Trophoblast cell (in vitro differentiated cells and primary cell): Measurements from ENCODE around the gene COG8.
A peak's percentile ranks its signal among the peaks of the same experiment; 100 is the strongest.
"Not testable (repeated sequence)": the region's sequence is repeated elsewhere in the genome, so short reads cannot be mapped to it uniquely, and the experiment has no call there.

Source experiments
- DNase-seq, 2 donors: peaks; one replicate each; pipeline ENCODE4 v3.0.0-alpha.2; 2016
- H2AFZ ChIP-seq: 2 replicates; pipeline ENCODE4 v1.6.1; 2013; ENCODE audit warnings: low read length, moderate library complexity, mild to moderate bottlenecking; ENCODE audit not compliant: insufficient read depth, poor library complexity
- H2AK5ac ChIP-seq: 2 replicates; pipeline ENCODE4 v1.6.1; 2013; ENCODE audit warnings: mild to moderate bottlenecking, low read length
- H2BK120ac ChIP-seq: 2 replicates; pipeline ENCODE4 v1.6.1; 2013; ENCODE audit warnings: low read length, mild to moderate bottlenecking, moderate library complexity; ENCODE audit not compliant: insufficient read depth, poor library complexity
- H2BK12ac ChIP-seq: 2 replicates; pipeline ENCODE4 v1.6.1; 2013; ENCODE audit warnings: mild to moderate bottlenecking, low read length, moderate library complexity
- H2BK5ac ChIP-seq: 2 replicates; pipeline ENCODE4 v1.6.1; 2013; ENCODE audit warnings: low read length, low read depth, moderate library complexity, mild to moderate bottlenecking; ENCODE audit not compliant: poor library complexity
- H3K14ac ChIP-seq: 2 replicates; pipeline ENCODE4 v1.6.1; 2013; ENCODE audit warnings: mild to moderate bottlenecking, low read length
- H3K18ac ChIP-seq: 2 replicates; pipeline ENCODE4 v1.6.1; 2013; ENCODE audit warnings: mild to moderate bottlenecking, low read length
- H3K23ac ChIP-seq: 2 replicates; pipeline ENCODE4 v1.6.1; 2013; ENCODE audit warnings: low read length
- H3K27ac ChIP-seq: 2 replicates; pipeline ENCODE4 v1.5.1; 2013; ENCODE audit warnings: low read depth, mild to moderate bottlenecking, inconsistent platforms, low read length, moderate library complexity
- H3K27me3 ChIP-seq: 2 replicates; pipeline ENCODE4 v1.6.1; 2013; ENCODE audit warnings: inconsistent platforms, mild to moderate bottlenecking, low read length, moderate library complexity; ENCODE audit not compliant: insufficient read depth
- H3K36me3 ChIP-seq, 2 experiments: 1 replicate in 1 of 2; 2 replicates in 1 of 2; pipeline ENCODE4 v1.6.1; 2013; ENCODE audit warnings: low read length in 2 of 2, mild to moderate bottlenecking in 2 of 2, moderate library complexity in 1 of 2; ENCODE audit not compliant: insufficient read depth in 2 of 2, control insufficient read depth in 1 of 2
- H3K4ac ChIP-seq: 2 replicates; pipeline ENCODE4 v1.6.1; 2013; ENCODE audit warnings: low read depth, mild to moderate bottlenecking, low read length, moderate library complexity
- H3K4me1 ChIP-seq, 2 experiments: 1 replicate in 1 of 2; 2 replicates in 1 of 2; pipeline ENCODE4 v1.6.1; 2013; ENCODE audit warnings: low read length in 2 of 2, mild to moderate bottlenecking in 2 of 2, moderate library complexity in 1 of 2; ENCODE audit not compliant: insufficient read depth in 2 of 2, control insufficient read depth in 1 of 2
- H3K4me2 ChIP-seq: 2 replicates; pipeline ENCODE4 v1.6.1; 2013; ENCODE audit warnings: inconsistent platforms, mild to moderate bottlenecking, low read length, moderate library complexity
- H3K4me3 ChIP-seq: 2 replicates; pipeline ENCODE4 v1.5.1; 2013; ENCODE audit warnings: mild to moderate bottlenecking, low read depth, low read length, inconsistent platforms
- H3K79me1 ChIP-seq: one replicate; pipeline ENCODE4 v1.6.1; 2013; ENCODE audit warnings: low read length
- H3K79me2 ChIP-seq: 2 replicates; pipeline ENCODE4 v1.6.1; 2013; ENCODE audit warnings: low read length, mild to moderate bottlenecking; ENCODE audit not compliant: control insufficient read depth, insufficient read depth, poor library complexity
- H3K9ac ChIP-seq: 2 replicates; pipeline ENCODE4 v1.6.1; 2013; ENCODE audit warnings: mild to moderate bottlenecking, low read length
- H3K9me3 ChIP-seq: 2 replicates; pipeline ENCODE4 v1.6.1; 2013; ENCODE audit warnings: low read depth, mild to moderate bottlenecking, control low read depth, inconsistent platforms, low read length; ENCODE audit not compliant: insufficient read depth
- H4K12ac ChIP-seq: 2 replicates; pipeline ENCODE4 v1.6.1; 2013; ENCODE audit warnings: low read depth, mild to moderate bottlenecking, low read length, moderate library complexity
- H4K8ac ChIP-seq: 2 replicates; pipeline ENCODE4 v1.6.1; 2013; ENCODE audit warnings: low read depth, mild to moderate bottlenecking, low read length, moderate library complexity
- H4K91ac ChIP-seq: one replicate; pipeline ENCODE4 v1.6.1; 2013; ENCODE audit warnings: low read depth, mild to moderate bottlenecking, low read length, moderate library complexity
- WGBS: extraction: QIAGEN DNeasy Blood & Tissue Kit; methylation state at CpG from one replicate; pipeline ENCODE4 v1.1.7; 2013; ENCODE audit warnings: missing lambda C conversion rate; ENCODE audit not compliant: insufficient read length, insufficient coverage; ENCODE audit errors: extremely low coverage; 5-methylcytosine and 5-hydroxymethylcytosine counted together

Gene COG8

DNA sequence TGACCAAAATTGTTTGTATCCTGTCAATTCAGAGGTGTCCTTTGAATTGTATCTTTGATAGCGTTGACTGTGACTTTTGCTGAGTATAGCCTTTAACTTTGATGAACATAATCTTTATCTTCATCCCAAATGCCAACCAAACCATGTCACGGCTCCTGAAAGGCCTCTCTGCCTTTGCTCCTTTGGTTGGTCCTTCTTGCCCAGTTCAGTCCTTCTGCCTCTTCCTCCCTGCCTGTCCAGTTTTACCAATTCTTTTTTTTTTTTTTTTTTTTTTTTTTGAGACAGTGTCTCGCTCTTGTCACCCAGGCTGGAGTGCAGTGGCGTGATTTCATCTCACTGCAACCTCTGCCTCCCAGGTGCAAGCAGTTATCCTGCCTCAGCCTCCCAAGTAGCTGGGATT, 41.1 kb downstream of the COG8 start:
- WGBS = no CpG with 5 or more reads among the region's 4 CpGs
- Histone ChIP-seq H2BK5ac (no peak overlapping the region), H3K27me3 (no peaks in the 10 kb centered on the region), H3K4me1 (peaks cover 0 to 2% of the 10 kb centered on the region in 2 experiments), H3K9me3 (no peaks in the 10 kb centered on the region), H3K36me3 (peaks cover 6% of the 10 kb centered on the region in 2 experiments), H3K4ac (no peak overlapping the region), H4K12ac (no peak overlapping the region), H2BK120ac (no peak overlapping the region), H3K79me2 (no peaks in the 10 kb centered on the region), H3K23ac (no peak overlapping the region), H2AFZ (no peak overlapping the region), H3K4me3 (no peak overlapping the region), H3K4me2 (no peak overlapping the region), H4K91ac (no peak overlapping the region), H3K18ac (no peak overlapping the region), H4K8ac (no peak overlapping the region), H2BK12ac (no peak overlapping the region), H3K27ac (no peak overlapping the region), H2AK5ac (no peak overlapping the region), H3K9ac (no peak overlapping the region), H3K14ac (no peak overlapping the region), H3K79me1 (no peaks in the 10 kb centered on the region)
- no peak for DNase-seq

DNA sequence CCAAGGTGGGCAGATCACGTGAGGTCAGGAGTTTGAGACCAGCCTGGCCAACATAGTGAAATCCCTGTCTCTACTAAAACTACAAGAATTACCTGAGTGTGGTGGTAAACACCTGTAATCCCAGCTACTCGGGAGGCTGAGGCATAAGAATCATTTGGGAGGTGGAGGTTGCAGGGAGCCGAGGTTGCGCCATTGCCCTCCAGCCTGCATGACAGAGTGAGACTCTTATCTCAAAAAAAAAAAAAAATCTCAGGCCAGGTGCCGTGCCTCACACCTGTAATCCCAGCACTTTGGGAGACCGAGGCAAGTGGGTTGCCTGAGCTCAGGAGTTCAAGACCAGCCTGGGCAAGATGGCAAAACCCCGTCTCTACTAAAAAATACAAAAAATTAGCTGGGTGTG, 42.6 kb downstream of the COG8 start:
- H2AK5ac ChIP-seq, H3K4ac ChIP-seq, H3K18ac ChIP-seq: not testable (repeated sequence)

DNA sequence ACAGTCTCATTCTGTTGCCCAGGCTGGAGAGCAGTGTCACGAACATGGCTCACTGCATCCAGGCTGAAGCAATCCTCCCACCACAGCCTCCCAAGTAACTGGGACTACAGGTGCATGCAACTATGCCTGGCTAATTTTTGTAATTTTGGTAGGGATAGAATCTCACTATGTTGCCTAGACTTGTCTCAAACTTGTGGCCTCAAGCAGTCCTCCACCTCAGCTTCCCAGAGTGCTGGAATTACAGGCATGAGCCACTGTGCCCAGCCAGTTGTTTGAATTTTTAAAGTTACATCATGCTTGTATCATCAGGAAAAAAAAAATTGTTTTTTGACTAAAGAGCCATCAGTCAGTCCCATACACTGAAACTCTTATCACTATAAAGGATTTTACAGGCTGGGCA, 45.3 kb downstream of the COG8 start:
- no peak overlapping the region for H2BK12ac ChIP-seq
- H3K79me2 ChIP-seq = no peaks in the 10 kb centered on the region
- H3K4me1 ChIP-seq = peaks cover 0 to 2% of the 10 kb centered on the region in 2 experiments
- no peak overlapping the region for H3K9ac ChIP-seq
- no peaks in the 10 kb centered on the region for H3K79me1 ChIP-seq
- no peak overlapping the region for H2BK120ac ChIP-seq
- no peak overlapping the region for H3K18ac ChIP-seq
- no peak overlapping the region for H3K4me3 ChIP-seq
- H3K4me2 ChIP-seq = no peak overlapping the region
- H2BK5ac ChIP-seq = no peak overlapping the region
- no peaks in the 10 kb centered on the region for H3K9me3 ChIP-seq
- no peak overlapping the region for H2AK5ac ChIP-seq
- no peak overlapping the region for H3K27ac ChIP-seq
- no peak overlapping the region for H4K12ac ChIP-seq
- no peak overlapping the region for H3K23ac ChIP-seq
- WGBS = no CpG with 5 or more reads among the region's 1 CpG
- no peaks in the 10 kb centered on the region for H3K27me3 ChIP-seq
- H4K8ac ChIP-seq = no peak overlapping the region
- peaks cover 3 to 4% of the 10 kb centered on the region in 2 experiments for H3K36me3 ChIP-seq
- no peak overlapping the region for H2AFZ ChIP-seq
- H4K91ac ChIP-seq = no peak overlapping the region
- H3K4ac ChIP-seq = no peak overlapping the region
- H3K14ac ChIP-seq = no peak overlapping the region
- peak; percentile 83 to 91 for DNase-seq

More for the DNA sequence above, 42.6 kb downstream of the COG8 start:
- not testable (repeated sequence) for H3K4me1 ChIP-seq, H2BK5ac ChIP-seq, H3K79me1 ChIP-seq, H3K4me3 ChIP-seq, H3K27me3 ChIP-seq, H4K12ac ChIP-seq, H3K27ac ChIP-seq, H3K36me3 ChIP-seq, H2AFZ ChIP-seq, H4K8ac ChIP-seq, H3K4me2 ChIP-seq, H4K91ac ChIP-seq, H2BK12ac ChIP-seq, H3K9ac ChIP-seq, H3K9me3 ChIP-seq, H3K79me2 ChIP-seq, H3K23ac ChIP-seq, H2BK120ac ChIP-seq, H3K14ac ChIP-seq
- WGBS = no CpG with 5 or more reads among the region's 7 CpGs
- DNase-seq = peak; percentile 75 to 83

DNA sequence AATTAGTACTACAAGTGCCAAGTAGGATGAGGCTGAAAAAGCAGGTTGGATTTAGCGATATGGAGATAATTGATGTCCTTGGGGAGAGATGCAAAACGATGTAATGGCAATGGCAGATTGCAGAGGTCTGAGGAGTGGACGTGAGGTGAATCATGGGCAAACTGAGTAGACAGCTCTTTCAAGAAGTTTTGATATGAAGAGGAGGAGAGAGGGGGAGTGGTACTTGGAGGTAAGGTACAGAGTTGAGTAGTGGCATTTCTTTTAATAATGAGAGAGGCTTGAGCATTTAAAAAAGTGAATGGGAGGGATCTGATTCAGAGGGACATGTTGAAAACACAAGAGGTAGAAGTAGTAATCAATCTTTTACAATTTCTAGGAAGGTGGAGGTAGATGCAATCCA, 46.0 kb downstream of the COG8 start:
- no peak overlapping the region for H3K18ac ChIP-seq

More for the DNA sequence above, 46.0 kb downstream of the COG8 start:
- H3K4me3 ChIP-seq = no peak overlapping the region
- peaks cover 0 to 2% of the 10 kb centered on the region in 2 experiments for H3K4me1 ChIP-seq
- no peak overlapping the region for H3K4me2 ChIP-seq
- no peak overlapping the region for H2BK120ac ChIP-seq
- H3K79me2 ChIP-seq = no peaks in the 10 kb centered on the region
- no peak overlapping the region for H3K23ac ChIP-seq
- H4K8ac ChIP-seq = no peak overlapping the region
- DNase-seq = no peak
- no peak overlapping the region for H3K14ac ChIP-seq
- H2AK5ac ChIP-seq = no peak overlapping the region
- no peaks in the 10 kb centered on the region for H3K9me3 ChIP-seq
- no peak overlapping the region for H2BK5ac ChIP-seq
- no peak overlapping the region for H2BK12ac ChIP-seq
- H3K27me3 ChIP-seq = no peaks in the 10 kb centered on the region
- H3K27ac ChIP-seq = no peak overlapping the region
- no peak overlapping the region for H2AFZ ChIP-seq
- H4K91ac ChIP-seq = no peak overlapping the region
- no peak overlapping the region for H3K9ac ChIP-seq
- H4K12ac ChIP-seq = no peak overlapping the region
- no peak overlapping the region for H3K4ac ChIP-seq
- no CpG with 5 or more reads among the region's 3 CpGs for WGBS
- H3K36me3 ChIP-seq = peaks cover 3 to 4% of the 10 kb centered on the region in 2 experiments
- no peaks in the 10 kb centered on the region for H3K79me1 ChIP-seq
